Activated naive CD8-positive, alpha-beta T cell treated with anti-CD3 and anti-CD28 coated beads, Interleukin-2, amount 10 ng/mL, durations not matched to agents 7 days and 5 days (primary cell): ENCODE data around the gene ASCC2. TPM values are rescaled to one million over a fixed set of nuclear protein-coding genes. Genes with fewer than 3 reads are reported as not detected.
A peak's percentile ranks its signal among the peaks of the same experiment; 100 is the strongest.

ENCODE experiments used
- ATAC-seq: fragments of 150-1000 bp; cut with Tn5 transposase; one replicate; pipeline ENCODE4 v1.10.0; 2021; ENCODE audit warnings: low read depth, moderate library complexity
- POLR2A ChIA-PET: fragments of 350-600 bp; sonication (Branson Sonifier 250); formaldehyde crosslinking; loops from one replicate; lab custom pipeline; 2021; ENCODE audit warnings: antibody characterized with exemption; lab: Charles Lee
- DNase-seq: peaks from one replicate; pipeline ENCODE4 v3.0.0; 2021
- H3K27ac Mint-ChIP-seq: one replicate; pipeline ENCODE4 v1.8.0; 2022; ENCODE audit warnings: mild to moderate bottlenecking, mixed read lengths
- H3K27me3 Mint-ChIP-seq: one replicate; pipeline ENCODE4 v1.8.0; 2022; ENCODE audit warnings: mild to moderate bottlenecking, moderate library complexity, mixed read lengths
- H3K36me3 Mint-ChIP-seq: one replicate; pipeline ENCODE4 v1.8.0; 2021; ENCODE audit warnings: mild to moderate bottlenecking, mixed read lengths
- H3K4me1 Mint-ChIP-seq: one replicate; pipeline ENCODE4 v1.8.0; 2021; ENCODE audit warnings: mixed read lengths
- H3K4me3 Mint-ChIP-seq: one replicate; pipeline ENCODE4 v1.8.0; 2022; ENCODE audit warnings: mild to moderate bottlenecking, moderate library complexity, mixed read lengths
- H3K9me3 Mint-ChIP-seq: one replicate; pipeline ENCODE4 v1.8.0; 2021; ENCODE audit warnings: mixed read lengths
- total RNA-seq, 2 experiments: library from RNA; stranded (reverse); gene quantifications; one replicate each; pipeline ENCODE4 v1.2.3, GENCODE V29; 2021

The ASCC2 gene
- total RNA-seq, 2 experiments from 2014 or later, result 88.6 to 91.5 TPM

GRCh38 chr22:29750029-29750428, 88.0 kb downstream of the ASCC2 start:
- H3K27ac Mint-ChIP-seq, result peak overlapping the region; percentile 82

GRCh38 chr22:29748248-29748893, 89.7 kb downstream of the ASCC2 start:
- no peak overlapping the region for H3K27ac Mint-ChIP-seq
- ATAC-seq, result no peak
- H3K9me3 Mint-ChIP-seq, result no peaks in the 10 kb centered on the region
- DNase-seq, result no peak
- H3K4me3 Mint-ChIP-seq, result no peak overlapping the region
- peaks cover 15% of the 10 kb centered on the region for H3K4me1 Mint-ChIP-seq
- H3K36me3 Mint-ChIP-seq, result peaks cover 4% of the 10 kb centered on the region
- POLR2A ChIA-PET, result no interaction called here
- H3K27me3 Mint-ChIP-seq, result no peaks in the 10 kb centered on the region

More at GRCh38 chr22:29750029-29750428, 88.0 kb downstream of the ASCC2 start:
- Mint-ChIP-seq H3K36me3 (peaks cover 4% of the 10 kb centered on the region), H3K4me3 (no peak overlapping the region), H3K27me3 (no peaks in the 10 kb centered on the region), H3K9me3 (no peaks in the 10 kb centered on the region), H3K4me1 (peaks cover 15% of the 10 kb centered on the region)
- no peak for DNase-seq
- POLR2A ChIA-PET, result no interaction called here
- ATAC-seq, result no peak

- no peak for DNase-seq
- H3K4me1 Mint-ChIP-seq, result peaks cover 15% of the 10 kb centered on the region
- POLR2A ChIA-PET, result no interaction called here
- no peak overlapping the region for H3K27ac Mint-ChIP-seq
- ATAC-seq, result no peak
- H3K9me3 Mint-ChIP-seq, result no peaks in the 10 kb centered on the region
- no peak overlapping the region for H3K4me3 Mint-ChIP-seq
- H3K27me3 Mint-ChIP-seq, result no peaks in the 10 kb centered on the region
- H3K36me3 Mint-ChIP-seq, result peaks cover 4% of the 10 kb centered on the region
Measured at GRCh38 chr22:29747832-29748231, 90.2 kb downstream of the ASCC2 start.

- H3K36me3 Mint-ChIP-seq, result peaks cover 7% of the 10 kb centered on the region
- H3K4me3 Mint-ChIP-seq, result no peak overlapping the region
- DNase-seq (no peak), ATAC-seq (no peak)
- no peak overlapping the region for H3K27ac Mint-ChIP-seq
- POLR2A ChIA-PET, result no interaction called here
- no peaks in the 10 kb centered on the region for H3K9me3 Mint-ChIP-seq
- H3K4me1 Mint-ChIP-seq, result peaks cover 6% of the 10 kb centered on the region
- H3K27me3 Mint-ChIP-seq, result no peaks in the 10 kb centered on the region
Measured at GRCh38 chr22:29744902-29745301, 93.2 kb downstream of the ASCC2 start.

- Mint-ChIP-seq H3K27ac (no peak overlapping the region), H3K36me3 (peaks cover 7% of the 10 kb centered on the region), H3K4me1 (peaks cover 6% of the 10 kb centered on the region), H3K4me3 (no peak overlapping the region), H3K27me3 (no peaks in the 10 kb centered on the region), H3K9me3 (no peaks in the 10 kb centered on the region)
- peak; percentile 30 for ATAC-seq
- POLR2A ChIA-PET, result interaction anchor here (1.3 kb wide), 1 partner anchor 24 kb away, joined by 4 read pairs; the partner anchor contains the start of genes UQCR10 and ZMAT5
- no peak for DNase-seq
Measured at GRCh38 chr22:29742326-29742725, 95.7 kb downstream of the ASCC2 start.

- H3K4me3 Mint-ChIP-seq, result no peak overlapping the region
- POLR2A ChIA-PET, result interaction anchor here (0.6 to 1.3 kb wide), 2 partner anchors 25 to 42 kb away, joined by 3 to 4 read pairs; partner anchors contain the start of genes UQCR10 and ZMAT5
- H3K36me3 Mint-ChIP-seq, result peaks cover 7% of the 10 kb centered on the region
- peaks cover 6% of the 10 kb centered on the region for H3K4me1 Mint-ChIP-seq
- no peak for DNase-seq
- no peak for ATAC-seq
- no peaks in the 10 kb centered on the region for H3K9me3 Mint-ChIP-seq
- no peaks in the 10 kb centered on the region for H3K27me3 Mint-ChIP-seq
- no peak overlapping the region for H3K27ac Mint-ChIP-seq
Measured at GRCh38 chr22:29741926-29742325, 96.1 kb downstream of the ASCC2 start.

GRCh38 chr22:29740216-29740615, 97.9 kb downstream of the ASCC2 start:
- Mint-ChIP-seq H3K9me3 (no peaks in the 10 kb centered on the region), H3K36me3 (peaks cover 7% of the 10 kb centered on the region), H3K4me3 (no peak overlapping the region), H3K27ac (no peak overlapping the region), H3K4me1 (peaks cover 6% of the 10 kb centered on the region), H3K27me3 (no peaks in the 10 kb centered on the region)
- no peak for DNase-seq
- POLR2A ChIA-PET, result no interaction called here
- no peak for ATAC-seq

- POLR2A ChIA-PET, result no interaction called here
- ATAC-seq (no peak), DNase-seq (no peak)
- Mint-ChIP-seq H3K36me3 (peaks cover 7% of the 10 kb centered on the region), H3K27me3 (no peaks in the 10 kb centered on the region), H3K27ac (no peak overlapping the region), H3K4me3 (no peak overlapping the region), H3K4me1 (peaks cover 6% of the 10 kb centered on the region), H3K9me3 (no peaks in the 10 kb centered on the region)
Measured at GRCh38 chr22:29739346-29739875, 98.7 kb downstream of the ASCC2 start.

Other genes with a start within 250 kb of the ASCC2 start
- gene NF2, start 234.6 kb downstream of the ASCC2 start, total RNA-seq, result 10 to 100 TPM; 41.3 to 43.4 TPM
- under 1 TPM in 1 of 2 experiments, not detected in 1; 0.09 TPM for gene CABP7, start 118.3 kb downstream of the ASCC2 start, total RNA-seq
- 10 to 100 TPM; 19.4 to 20.6 TPM for gene ZMAT5, start 71.3 kb downstream of the ASCC2 start, total RNA-seq
- 10 to 100 TPM; 83.6 to 84.2 TPM for gene UQCR10, start 70.9 kb downstream of the ASCC2 start, total RNA-seq
- gene MTMR3, start 44.9 kb upstream of the ASCC2 start, total RNA-seq, result 10 to 100 TPM; 33.9 to 40.8 TPM
- gene HORMAD2, start 242.2 kb upstream of the ASCC2 start, total RNA-seq, result under 1 TPM in 1 of 2 experiments, not detected in 1; 0.14 TPM